CD4-positive, alpha-beta memory T cell (primary cell): ENCODE measurements around the gene RAC3. TPM values are rescaled to one million over a fixed set of nuclear protein-coding genes. Genes with fewer than 3 reads are reported as not detected.

Experiments
- CTCF ChIA-PET: fragments of 350-600 bp; sonication (Branson Sonifier 250); formaldehyde crosslinking; loops from one replicate; lab custom pipeline; 2021; ENCODE audit warnings: inconsistent platforms; ENCODE audit not compliant: partially characterized antibody; lab: Charles Lee
- POLR2A ChIA-PET: fragments of 350-600 bp; sonication (Branson Sonifier 250); formaldehyde crosslinking; loops from one replicate; lab custom pipeline; 2021; ENCODE audit not compliant: partially characterized antibody; lab: Charles Lee
- DNase-seq, 5 donors: peaks; one replicate each; pipeline versions ENCODE4 v3.0.0 to v3.0.0-alpha.2; 2020 to 2022; ENCODE audit warnings: mixed read lengths in 1 of 5
- H3K27ac ChIP-seq: one replicate; pipeline ENCODE4 v1.7.0; 2013; ENCODE audit warnings: low read depth, low read length
- H3K27me3 ChIP-seq: 2 replicates; pipeline ENCODE4 v1.7.0; 2013; ENCODE audit warnings: mild to moderate bottlenecking, low read length, moderate library complexity; ENCODE audit not compliant: insufficient read depth
- H3K36me3 ChIP-seq: 2 replicates; pipeline ENCODE4 v1.7.0; 2013; ENCODE audit warnings: mild to moderate bottlenecking, low read length, moderate library complexity; ENCODE audit not compliant: insufficient read depth
- H3K4me1 ChIP-seq: 2 replicates; pipeline ENCODE4 v1.7.0; 2013; ENCODE audit warnings: mild to moderate bottlenecking, low read length, moderate library complexity; ENCODE audit not compliant: insufficient read depth
- H3K4me3 ChIP-seq, 2 donors: one replicate each; pipeline ENCODE4 v1.7.0; 2013; ENCODE audit warnings: low read length in 2 of 2, mild to moderate bottlenecking in 1 of 2
- H3K9me3 ChIP-seq, 2 donors: one replicate each; pipeline ENCODE4 v1.7.0; 2013; ENCODE audit warnings: low read length in 2 of 2, control low read depth in 1 of 2; ENCODE audit not compliant: control insufficient read depth in 1 of 2
- H3K27ac Mint-ChIP-seq, 7 donors: one replicate each; pipeline ENCODE4 v1.8.0; 2020 to 2021; ENCODE audit warnings: mixed read lengths in 7 of 7, mild to moderate bottlenecking in 6 of 7, inconsistent platforms in 3 of 7, moderate library complexity in 3 of 7
- H3K27me3 Mint-ChIP-seq, 2 donors: one replicate each; pipeline ENCODE4 v1.8.0; 2020 to 2021; ENCODE audit warnings: mixed read lengths in 2 of 2
- H3K36me3 Mint-ChIP-seq, 2 donors: one replicate each; pipeline ENCODE4 v1.8.0; 2020 to 2021; ENCODE audit warnings: mixed read lengths in 2 of 2, inconsistent platforms in 1 of 2, mild to moderate bottlenecking in 1 of 2
- H3K4me1 Mint-ChIP-seq, 4 donors: one replicate each; pipeline ENCODE4 v1.8.0; 2020 to 2021; ENCODE audit warnings: mixed read lengths in 4 of 4, mild to moderate bottlenecking in 1 of 4
- H3K4me3 Mint-ChIP-seq, 8 donors: one replicate each; pipeline ENCODE4 v1.8.0; 2020 to 2021; ENCODE audit warnings: mixed read lengths in 8 of 8, mild to moderate bottlenecking in 7 of 8, moderate library complexity in 6 of 8, inconsistent platforms in 3 of 8
- H3K9me3 Mint-ChIP-seq, 8 donors: one replicate each; pipeline ENCODE4 v1.8.0; 2020 to 2021; ENCODE audit warnings: mixed read lengths in 8 of 8, mild to moderate bottlenecking in 5 of 8, inconsistent platforms in 3 of 8, moderate library complexity in 1 of 8
- intact Hi-C: fragments of 100-400 bp; cut with micrococcal nuclease; formaldehyde crosslinking; loops from one replicate; pipeline ENCODE4 v1.15.1; 2023
- polyA plus RNA-seq, 2 donors: library from polyadenylated mRNA; unstranded; fragments of 300-500 nt; fragmentation: Illumina TruSeq; gene quantifications; one replicate each; pipeline ENCODE4 v1.2.3, GENCODE V29; 2021
- total RNA-seq, 2 experiments: library from RNA; stranded (reverse); gene quantifications; one replicate each; pipeline ENCODE4 v1.2.3, GENCODE V29; 2021

The RAC3 gene
- total and polyA plus RNA-seq, 4 experiments from 2014 or later: 0.44 to 2.3 (median 0.86) TPM; not detected in 1

GRCh38 chr17:82063424-82064415 is 32.2 kb downstream of the RAC3 start:
- H3K27me3 ChIP-seq: no peaks in the 10 kb centered on the region
- peaks cover 28% of the 10 kb centered on the region for H3K4me1 ChIP-seq
- peaks cover 0 to 23% (median 12%) of the 10 kb centered on the region in 4 donors for H3K4me1 Mint-ChIP-seq
- peak overlapping the region; percentile 49 to 74 (median 70) for H3K4me3 Mint-ChIP-seq
- H3K36me3 ChIP-seq: peaks cover 14% of the 10 kb centered on the region
- ChIA-PET POLR2A (interaction anchor here (3.5 to 3.9 kb wide), 2 partner anchors 26 to 43 kb away, joined by 18 to 21 read pairs; partner anchors contain the start of gene DCXR), CTCF (interaction anchor here (0.9 kb wide), 1 partner anchor 26 kb away, joined by 4 read pairs; the partner anchor contains the start of gene DCXR)
- H3K27me3 Mint-ChIP-seq: no peaks in the 10 kb centered on the region
- peaks cover 0 to 12% of the 10 kb centered on the region in 2 donors for H3K36me3 Mint-ChIP-seq
- H3K9me3 ChIP-seq: no peaks in the 10 kb centered on the region
- H3K4me3 ChIP-seq: no peak overlapping the region
- DNase-seq: peak in 1 of 5 donors; percentile 31
- peak overlapping the region; percentile 63 for H3K27ac ChIP-seq
- intact Hi-C loops: loop anchor here (2.0 kb wide), 1 partner anchor 27 kb away; the partner anchor contains the start of gene DCXR
- no peaks in the 10 kb centered on the region for H3K9me3 Mint-ChIP-seq
- peak overlapping the region in 6 of 7 donors; percentile 17 to 70 (median 65) for H3K27ac Mint-ChIP-seq

- peak overlapping the region in 5 of 7 donors; percentile 59 to 87 (median 66) for H3K27ac Mint-ChIP-seq
- no peaks in the 10 kb centered on the region for H3K27me3 ChIP-seq
- H3K9me3 ChIP-seq: no peaks in the 10 kb centered on the region
- peak overlapping the region; percentile 49 to 74 (median 70) for H3K4me3 Mint-ChIP-seq
- peaks cover 14% of the 10 kb centered on the region for H3K36me3 ChIP-seq
- H3K4me1 ChIP-seq: peaks cover 28% of the 10 kb centered on the region
- ChIA-PET POLR2A (interaction anchor here (1.0 to 3.9 kb wide), 11 partner anchors 8 to 81 kb away, joined by 4 to 27 read pairs (median 15); partner anchors contain the start of genes CENPX, DCXR, FASN and GPS1), CTCF (interaction anchor here (1.1 to 1.7 kb wide), 2 partner anchors 27 to 105 kb away, joined by 3 to 4 read pairs; partner anchors contain the start of gene DCXR)
- peaks cover 0 to 23% (median 12%) of the 10 kb centered on the region in 4 donors for H3K4me1 Mint-ChIP-seq
- H3K36me3 Mint-ChIP-seq: peaks cover 0 to 10% of the 10 kb centered on the region in 2 donors
- H3K9me3 Mint-ChIP-seq: no peaks in the 10 kb centered on the region
- intact Hi-C loops: loop anchor here (1.0 to 2.0 kb wide), 2 partner anchors 13 to 28 kb away; partner anchors contain the start of genes DCXR, GPS1 and RFNG
- peak overlapping the region; percentile 23 to 73 for H3K4me3 ChIP-seq
- H3K27me3 Mint-ChIP-seq: no peaks in the 10 kb centered on the region
- DNase-seq: peak in 1 of 5 donors; percentile 36
- peak overlapping the region; percentile 63 for H3K27ac ChIP-seq
These were observed 33.1 kb downstream of the RAC3 start for GRCh38 chr17:82064433-82065192.

- H3K36me3 Mint-ChIP-seq: peaks cover 0 to 6% of the 10 kb centered on the region in 2 donors
- Histone ChIP-seq H3K4me1 (peaks cover 28% of the 10 kb centered on the region), H3K36me3 (peaks cover 11% of the 10 kb centered on the region), H3K27ac (peak overlapping the region; percentile 63), H3K9me3 (no peaks in the 10 kb centered on the region), H3K27me3 (no peaks in the 10 kb centered on the region), H3K4me3 (peak overlapping the region; percentile 23 to 73)
- CTCF ChIA-PET: interaction anchor here (1.1 to 1.7 kb wide), 2 partner anchors 28 to 106 kb away, joined by 3 to 4 read pairs; partner anchors contain the start of gene DCXR
- peak overlapping the region; percentile 49 to 74 (median 70) for H3K4me3 Mint-ChIP-seq
- no peak for DNase-seq
- peaks cover 0 to 23% (median 12%) of the 10 kb centered on the region in 4 donors for H3K4me1 Mint-ChIP-seq
- H3K27me3 Mint-ChIP-seq: no peaks in the 10 kb centered on the region
- H3K9me3 Mint-ChIP-seq: no peaks in the 10 kb centered on the region
- intact Hi-C loops: loop anchor here (1.0 to 2.0 kb wide), 2 partner anchors 14 to 28 kb away; partner anchors contain the start of genes DCXR, GPS1 and RFNG
- H3K27ac Mint-ChIP-seq: peak overlapping the region in 3 of 7 donors; percentile 22 to 64 (median 52)
- POLR2A ChIA-PET: interaction anchor here (0.9 to 3.9 kb wide), 16 partner anchors 8 to 205 kb away, joined by 3 to 27 read pairs (median 8); partner anchors contain the start of genes CENPX, DCXR, FASN and GPS1
These were observed 33.7 kb downstream of the RAC3 start for GRCh38 chr17:82065193-82065637.

- Mint-ChIP-seq H3K27me3 (no peaks in the 10 kb centered on the region), H3K9me3 (no peaks in the 10 kb centered on the region), H3K36me3 (peaks cover 0 to 4% of the 10 kb centered on the region in 2 donors), H3K4me1 (peaks cover 0 to 23% (median 12%) of the 10 kb centered on the region in 4 donors), H3K27ac (peak within 1 kb of the TSS; percentile 91 to 97 (median 94)), H3K4me3 (peak within 1 kb of the TSS; percentile 81 to 89 (median 86))
- Histone ChIP-seq H3K27me3 (no peaks in the 10 kb centered on the region), H3K4me1 (peaks cover 28% of the 10 kb centered on the region), H3K27ac (peak within 1 kb of the TSS; percentile 66), H3K4me3 (peak within 1 kb of the TSS; percentile 42 to 73), H3K36me3 (peaks cover 5% of the 10 kb centered on the region), H3K9me3 (no peaks in the 10 kb centered on the region)
- intact Hi-C loops: loop anchor here (1.0 to 2.0 kb wide), 2 partner anchors 14 to 29 kb away; partner anchors contain the start of genes DCXR, GPS1 and RFNG
- peak; percentile 44 to 78 (median 70) for DNase-seq
- CTCF ChIA-PET: interaction anchor here (0.5 to 1.7 kb wide), 5 partner anchors 28 to 303 kb away, joined by 3 to 4 read pairs (median 3); partner anchors contain the start of gene DCXR
- POLR2A ChIA-PET: interaction anchor here (0.7 to 3.9 kb wide), 17 partner anchors 9 to 206 kb away, joined by 3 to 27 read pairs (median 7); partner anchors contain the start of genes CENPX, DCXR, FASN and GPS1
These were observed 34.3 kb downstream of the RAC3 start, which contains the start of gene DUS1L for GRCh38 chr17:82065638-82066303. Gene DUS1L, minus strand, starts transcription at chr17:82065804. Its CDS starts 745 bp downstream, at chr17:82065059.

GRCh38 chr17:82070611-82071010 is 39.1 kb downstream of the RAC3 start:
- H3K27ac ChIP-seq: no peak overlapping the region
- H3K27me3 ChIP-seq: no peaks in the 10 kb centered on the region
- H3K9me3 ChIP-seq: no peaks in the 10 kb centered on the region
- peaks cover 11% of the 10 kb centered on the region for H3K4me1 ChIP-seq
- no peaks in the 10 kb centered on the region for H3K9me3 Mint-ChIP-seq
- no peaks in the 10 kb centered on the region for H3K36me3 ChIP-seq
- intact Hi-C loops: no loop called here
- H3K36me3 Mint-ChIP-seq: no peaks in the 10 kb centered on the region
- H3K4me3 ChIP-seq: no peak overlapping the region
- no peaks in the 10 kb centered on the region for H3K27me3 Mint-ChIP-seq
- H3K27ac Mint-ChIP-seq: peak overlapping the region in 2 of 7 donors; percentile 2 to 3
- DNase-seq: no peak
- CTCF ChIA-PET: no interaction called here
- H3K4me3 Mint-ChIP-seq: no peak overlapping the region
- H3K4me1 Mint-ChIP-seq: peaks cover 0 to 14% (median 7%) of the 10 kb centered on the region in 4 donors
- POLR2A ChIA-PET: interaction anchor here (1.1 kb wide), 1 partner anchor 56 kb away, joined by 3 read pairs; no protein-coding TSS in a partner anchor
